PFSK-1 (cell line): ENCODE results near the gene DPYD.

Source experiments
- POLR2AphosphoS5 ChIP-seq: IDR thresholded peaks from 2 replicates; pipeline ENCODE4 v1.6.1; 2012; ENCODE audit warnings: low read depth, mild to moderate bottlenecking, control low read depth, low read length, moderate library complexity
- SIN3A ChIP-seq: IDR thresholded peaks from 2 replicates; pipeline ENCODE4 v1.6.1; 2012; ENCODE audit warnings: mild to moderate bottlenecking, low read length, moderate library complexity, borderline replicate concordance; ENCODE audit not compliant: insufficient read depth
- TAF1 ChIP-seq: IDR thresholded peaks from 2 replicates; pipeline ENCODE4 v1.6.1; 2012; ENCODE audit warnings: low read length, control low read depth, borderline replicate concordance; ENCODE audit not compliant: insufficient read depth

- TF ChIP-seq POLR2AphosphoS5 (no peak), TAF1 (no peak), SIN3A (no peak)
These were observed 886.9 kb downstream of the DPYD start for GRCh38 chr1:97033949-97034348.
